Astrocyte of the cerebellum (primary cell): ENCODE data around the gene RGS6.

ENCODE experiments used
- DNase-seq: peaks from one replicate; pipeline ENCODE4 v3.0.0-alpha.2; 2011; ENCODE audit warnings: low read depth
- H3K4me3 ChIP-seq: 2 replicates; pipeline ENCODE4 v1.5.1; 2011; ENCODE audit warnings: mild to moderate bottlenecking, low read depth, low read length, moderate library complexity
- CTCF ChIP-seq: IDR thresholded peaks from 2 replicates; pipeline ENCODE4 v1.5.1; 2012; ENCODE audit warnings: low read length, low read depth, moderate library complexity, mild to moderate bottlenecking; ENCODE audit errors: missing control alignments
- in situ Hi-C: cut with HindIII; loops from 2 replicates; pipeline ENCODE4 v1.10.0; 2017; ENCODE audit warnings: low sequenced_read_pairs

Gene RGS6

DNA sequence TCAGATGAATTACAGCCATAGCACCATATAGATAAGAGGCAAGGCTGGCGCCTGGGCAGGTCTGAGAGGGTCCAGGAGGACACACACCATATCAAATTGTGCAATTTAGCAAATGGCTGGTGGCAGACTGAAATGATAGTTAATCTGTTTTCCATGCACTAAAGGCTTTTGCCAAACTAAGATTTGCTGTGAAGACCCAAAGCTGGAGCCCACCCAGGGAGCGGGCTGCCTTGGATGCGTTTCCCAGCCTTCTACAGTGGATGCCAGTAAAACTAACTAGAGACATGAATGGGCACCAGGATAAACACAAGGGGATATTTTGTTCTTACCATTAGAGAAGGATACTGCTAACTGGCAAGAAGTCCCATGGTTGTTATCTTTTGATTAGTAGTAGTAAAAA lies 486.6 kb downstream of the RGS6 start:
- in situ Hi-C loops: no loop called here
- no peak overlapping the region for H3K4me3 ChIP-seq
- no peak for TF ChIP-seq CTCF
- no peak for DNase-seq

DNA sequence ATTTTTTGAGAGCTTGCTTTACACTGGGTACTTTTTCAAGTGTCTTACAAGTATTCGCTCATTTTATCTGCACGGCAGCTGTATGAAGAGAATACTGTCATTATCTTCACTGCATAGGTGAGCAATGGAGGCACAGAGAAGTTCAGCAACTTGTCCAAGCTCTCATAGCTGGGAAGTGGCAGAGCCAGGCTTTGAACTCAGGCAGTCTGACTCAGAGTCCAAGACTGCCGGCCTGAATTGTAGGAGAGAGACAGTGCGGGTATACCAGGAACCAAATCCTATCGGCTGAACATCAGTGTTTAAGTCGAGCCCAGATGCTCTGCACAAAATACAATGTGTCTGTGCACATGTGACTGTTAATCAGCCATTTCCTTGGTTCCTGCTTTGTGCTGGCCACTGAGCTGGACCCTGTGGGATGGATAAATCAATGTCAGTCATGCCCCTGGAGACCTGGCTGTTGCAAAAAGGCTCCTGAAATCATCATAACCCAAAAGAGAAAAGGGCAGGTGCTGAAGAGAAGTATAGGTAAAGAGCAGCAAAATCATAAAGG lies 487.1 kb downstream of the RGS6 start:
- H3K4me3 ChIP-seq: no peak overlapping the region
- in situ Hi-C loops: no loop called here
- no peak for DNase-seq
- TF ChIP-seq CTCF: no peak

GRCh38 chr14:72420749-72421474 lies 488.7 kb downstream of the RGS6 start:
- peak; percentile 51 for DNase-seq
- TF ChIP-seq CTCF: peak; percentile 97
- H3K4me3 ChIP-seq: no peak overlapping the region
- in situ Hi-C loops: no loop called here

- no peak for TF ChIP-seq CTCF
- no peak for DNase-seq
- in situ Hi-C loops: no loop called here
Measured at GRCh38 chr14:72423957-72424356, 491.7 kb downstream of the RGS6 start.

DNA sequence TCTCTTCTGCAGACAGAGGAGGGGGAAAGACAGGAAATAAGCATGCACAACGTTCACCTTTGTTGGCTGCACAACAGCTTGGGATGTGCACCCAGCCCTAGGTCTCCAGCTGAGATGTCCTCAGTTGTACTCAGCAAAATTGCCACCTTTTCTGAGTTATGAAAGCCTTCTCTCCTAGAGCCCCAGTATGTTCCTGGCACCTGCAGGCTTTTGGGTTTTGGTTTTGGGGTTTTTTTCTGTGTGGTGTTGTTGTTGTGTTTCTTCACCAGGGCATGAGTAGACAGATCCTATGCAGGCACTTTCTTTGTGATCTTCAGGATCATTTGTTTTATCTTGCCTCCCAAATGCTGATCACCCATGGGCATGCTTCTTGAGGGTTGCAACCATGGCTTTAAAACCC lies 498.2 kb downstream of the RGS6 start:
- in situ Hi-C loops: no loop called here
- TF ChIP-seq CTCF: no peak
- DNase-seq: no peak
- H3K4me3 ChIP-seq: no peak overlapping the region

More at GRCh38 chr14:72423957-72424356, 491.7 kb downstream of the RGS6 start:
- no peak overlapping the region for H3K4me3 ChIP-seq

- DNase-seq: no peak
- no peak overlapping the region for H3K4me3 ChIP-seq
- in situ Hi-C loops: no loop called here
- TF ChIP-seq CTCF: no peak
Measured at GRCh38 chr14:72432748-72433147, 500.5 kb downstream of the RGS6 start.
